ENCODE data around the gene EPHA3.

DNA sequence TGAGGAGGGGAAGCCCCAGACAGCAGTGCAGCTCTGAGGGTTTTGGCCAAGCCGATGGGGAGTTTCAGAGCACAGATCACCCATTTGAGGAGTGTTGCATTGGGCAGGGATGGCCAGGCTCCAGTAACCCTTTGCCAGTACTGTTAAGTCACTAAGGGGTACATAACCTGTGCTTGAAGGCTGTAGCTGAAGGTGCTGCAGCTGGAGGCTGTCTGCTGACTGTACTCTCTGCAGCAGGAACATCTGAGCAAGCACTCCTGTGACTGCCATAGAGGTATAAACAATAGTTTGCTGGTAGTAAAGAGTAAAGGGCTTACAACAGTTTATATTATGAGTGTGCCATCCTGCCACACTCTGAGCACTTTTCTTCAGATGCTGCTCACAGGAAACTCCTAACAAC lies 297.8 kb downstream of the EPHA3 start:
- TF ChIP-seq JUND (IDR thresholded peaks at IDR 0.05) (no peak), HNF4A (conservative IDR thresholded peaks at IDR 0.05) (no peak), YY1 (IDR thresholded peaks at IDR 0.05) (no peak), GABPA (IDR thresholded peaks at IDR 0.05 in 1 of 2, conservative IDR thresholded peaks at IDR 0.05 in 1 of 2) (no peak), RXRA (IDR thresholded peaks at IDR 0.05) (no peak), RAD21 (IDR thresholded peaks at IDR 0.05) (no peak)
- TF ChIP-seq, protein P1, sequence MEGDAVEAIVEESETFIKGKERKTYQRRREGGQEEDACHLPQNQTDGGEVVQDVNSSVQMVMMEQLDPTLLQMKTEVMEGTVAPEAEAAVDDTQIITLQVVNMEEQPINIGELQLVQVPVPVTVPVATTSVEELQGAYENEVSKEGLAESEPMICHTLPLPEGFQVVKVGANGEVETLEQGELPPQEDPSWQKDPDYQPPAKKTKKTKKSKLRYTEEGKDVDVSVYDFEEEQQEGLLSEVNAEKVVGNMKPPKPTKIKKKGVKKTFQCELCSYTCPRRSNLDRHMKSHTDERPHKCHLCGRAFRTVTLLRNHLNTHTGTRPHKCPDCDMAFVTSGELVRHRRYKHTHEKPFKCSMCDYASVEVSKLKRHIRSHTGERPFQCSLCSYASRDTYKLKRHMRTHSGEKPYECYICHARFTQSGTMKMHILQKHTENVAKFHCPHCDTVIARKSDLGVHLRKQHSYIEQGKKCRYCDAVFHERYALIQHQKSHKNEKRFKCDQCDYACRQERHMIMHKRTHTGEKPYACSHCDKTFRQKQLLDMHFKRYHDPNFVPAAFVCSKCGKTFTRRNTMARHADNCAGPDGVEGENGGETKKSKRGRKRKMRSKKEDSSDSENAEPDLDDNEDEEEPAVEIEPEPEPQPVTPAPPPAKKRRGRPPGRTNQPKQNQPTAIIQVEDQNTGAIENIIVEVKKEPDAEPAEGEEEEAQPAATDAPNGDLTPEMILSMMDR (IDR thresholded peaks at IDR 0.05; ENCODE audit: low read depth, low read length, missing input control) = no peak

Measured in liver (tissue), 3 donors.